ENCODE data around the gene ACIN1.

ACIN1 gene

DNA sequence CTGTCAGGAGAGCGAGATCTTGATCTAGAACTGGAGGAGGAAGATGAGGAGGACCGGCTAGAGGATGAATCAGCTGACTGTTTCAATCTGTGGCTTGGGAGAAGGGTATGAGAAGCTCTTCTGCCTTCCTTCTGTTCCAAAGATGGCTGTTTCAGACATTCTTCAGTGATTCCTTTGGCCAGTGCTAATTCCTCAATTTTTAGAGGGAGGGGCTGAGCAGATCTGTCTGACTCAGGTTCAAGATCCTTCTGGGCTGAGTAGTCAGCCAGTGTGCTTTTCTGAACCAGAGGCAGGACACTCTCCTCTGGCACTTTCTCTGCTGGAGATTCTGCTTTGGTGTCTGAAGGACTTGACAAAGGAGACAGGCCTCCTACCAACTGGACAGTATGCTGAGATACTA, 15.2 kb downstream of the ACIN1 start:
- DNase-seq (ENCODE audit: low read depth, low spot score), result peak; percentile 20

GRCh38 chr14:23078692-23079116, 16.2 kb downstream of the ACIN1 start:
- peak; percentile 74 for DNase-seq (ENCODE audit: low read depth, low spot score)

GRCh38 chr14:23077962-23078361, 17.0 kb downstream of the ACIN1 start:
- no peak for DNase-seq (ENCODE audit: low read depth, low spot score)

DNA sequence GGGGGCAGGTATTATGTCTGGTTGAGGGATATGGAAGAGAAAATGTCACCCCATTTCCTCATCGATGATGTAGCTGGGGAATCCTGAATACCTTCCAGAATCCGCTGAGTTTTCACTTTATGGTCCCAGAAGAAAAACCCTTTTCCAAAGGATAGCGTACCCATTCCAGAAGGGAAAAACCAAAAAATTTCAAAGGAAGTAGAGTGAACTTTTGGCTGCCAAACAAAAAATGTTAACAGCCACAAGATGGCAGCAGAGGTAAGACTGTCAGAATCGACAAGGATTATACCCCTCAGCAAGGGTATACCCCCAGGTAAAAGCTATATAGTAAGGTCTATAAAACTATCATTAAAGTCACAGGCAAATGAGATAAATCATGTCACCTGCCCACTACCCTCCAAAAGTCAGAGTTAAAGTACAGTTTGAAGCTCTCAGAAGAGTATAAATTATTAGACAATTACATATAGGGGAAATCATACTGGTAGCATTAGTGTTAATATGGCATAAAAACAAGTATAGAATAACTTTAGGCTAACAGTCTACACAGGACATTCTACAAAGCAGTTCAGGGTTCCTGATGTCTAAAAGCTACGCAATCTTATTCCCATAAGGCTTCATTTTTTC, 18.0 kb downstream of the ACIN1 start:
- peak; percentile 49 for DNase-seq (ENCODE audit: low read depth, low spot score)

- no peak for DNase-seq (ENCODE audit: low read depth, low spot score)
These were observed 20.0 kb downstream of the ACIN1 start for GRCh38 chr14:23074906-23075305.

- DNase-seq (ENCODE audit: low read depth, low spot score), result peak; percentile 22
These were observed 22.9 kb downstream of the ACIN1 start for GRCh38 chr14:23071921-23072539.

GRCh38 chr14:23071244-23071920, 23.6 kb downstream of the ACIN1 start:
- peak; percentile 95 for DNase-seq (ENCODE audit: low read depth, low spot score)

DNA sequence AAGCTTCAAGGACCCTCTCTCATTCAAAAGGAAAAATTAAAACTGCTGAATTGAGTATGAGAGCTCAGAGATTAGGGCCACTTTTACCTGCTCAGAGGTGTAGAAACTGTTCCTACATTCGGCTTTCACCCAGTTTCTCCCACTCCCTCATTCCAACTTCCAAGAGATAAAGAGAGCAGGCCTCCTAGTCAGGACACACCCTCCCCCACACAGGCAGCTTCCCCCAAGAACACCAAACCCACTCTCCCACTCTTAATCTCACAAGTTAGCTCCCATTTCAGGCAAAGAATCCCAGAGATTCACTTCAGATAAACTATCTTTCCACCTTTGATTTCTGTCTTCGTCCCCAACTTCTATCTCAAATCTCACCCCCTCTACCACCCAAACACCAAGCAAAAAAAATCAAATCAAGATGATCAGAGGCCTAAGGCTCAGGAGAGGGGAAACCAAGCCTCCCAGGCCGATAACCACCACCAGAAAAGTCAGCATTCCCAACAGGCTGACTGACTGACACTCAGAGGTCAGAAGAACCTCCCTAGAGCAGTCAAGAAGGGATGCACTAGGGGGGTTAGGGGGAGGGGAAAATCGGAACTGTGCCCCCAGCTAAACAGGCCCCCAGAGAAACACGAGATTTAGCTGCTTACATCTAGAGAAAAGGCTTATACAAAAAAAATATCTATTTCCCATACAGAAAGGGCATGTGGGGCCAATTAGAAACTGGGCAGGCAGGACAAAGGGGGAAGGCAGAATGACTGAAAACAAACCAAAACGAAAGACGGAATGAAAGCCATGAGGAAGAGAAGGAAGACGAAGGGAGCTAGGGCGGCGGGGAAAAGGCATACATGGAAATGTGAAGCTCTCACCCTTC, 24.4 kb downstream of the ACIN1 start:
- DNase-seq (ENCODE audit: low read depth, low spot score), result peak; percentile 21

- no peak for DNase-seq (ENCODE audit: low read depth, low spot score)
These were observed 25.5 kb downstream of the ACIN1 start for GRCh38 chr14:23069413-23069806.

- DNase-seq (ENCODE audit: low read depth, low spot score), result peak; percentile 94
These were observed 26.0 kb downstream of the ACIN1 start for GRCh38 chr14:23068789-23069412.

DNA sequence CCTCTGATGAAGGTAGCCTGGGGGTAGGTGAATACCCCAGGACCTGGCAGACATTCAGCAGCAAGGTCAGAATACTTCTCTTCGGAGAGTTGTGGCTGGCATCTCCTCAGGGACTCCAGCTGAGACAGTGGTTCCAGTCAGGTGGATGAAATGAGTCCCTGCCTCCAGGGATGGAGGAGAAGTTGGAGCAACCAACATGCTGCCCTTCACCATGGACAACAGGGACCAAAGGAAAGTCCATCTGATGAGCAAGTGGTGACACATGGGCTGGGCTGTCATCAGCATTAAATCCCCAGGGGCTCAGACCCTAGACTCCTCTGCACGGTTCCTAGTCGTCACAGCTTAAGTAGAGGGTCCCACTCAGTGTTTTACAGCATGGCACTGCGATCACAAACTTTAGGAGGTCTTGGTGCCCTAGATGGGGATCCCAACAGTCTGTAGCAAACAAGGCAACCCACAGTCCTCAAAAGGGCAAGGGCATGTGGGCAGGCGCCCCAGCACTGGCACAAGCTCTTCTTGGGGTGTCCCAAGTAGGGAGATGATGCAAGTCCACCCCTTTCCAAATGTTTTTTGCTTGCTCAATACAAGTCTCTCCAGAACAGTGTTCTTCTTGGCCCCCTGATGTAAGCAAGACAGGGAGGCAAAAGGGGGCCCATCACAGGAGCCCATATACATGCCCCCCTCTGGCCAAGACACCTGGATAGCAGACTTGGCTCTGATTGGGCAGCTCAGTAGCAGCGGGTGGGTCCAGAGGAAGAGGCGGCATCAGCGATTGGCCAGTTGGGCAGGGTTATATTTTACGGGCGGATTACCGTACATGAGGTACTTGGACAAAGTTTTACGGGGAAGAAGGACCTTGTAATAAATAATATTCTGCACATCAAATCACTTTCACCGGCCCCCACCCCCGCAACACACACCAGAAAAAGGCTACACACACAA, 26.8 kb downstream of the ACIN1 start:
- no peak for DNase-seq (ENCODE audit: low read depth, low spot score)

DNA sequence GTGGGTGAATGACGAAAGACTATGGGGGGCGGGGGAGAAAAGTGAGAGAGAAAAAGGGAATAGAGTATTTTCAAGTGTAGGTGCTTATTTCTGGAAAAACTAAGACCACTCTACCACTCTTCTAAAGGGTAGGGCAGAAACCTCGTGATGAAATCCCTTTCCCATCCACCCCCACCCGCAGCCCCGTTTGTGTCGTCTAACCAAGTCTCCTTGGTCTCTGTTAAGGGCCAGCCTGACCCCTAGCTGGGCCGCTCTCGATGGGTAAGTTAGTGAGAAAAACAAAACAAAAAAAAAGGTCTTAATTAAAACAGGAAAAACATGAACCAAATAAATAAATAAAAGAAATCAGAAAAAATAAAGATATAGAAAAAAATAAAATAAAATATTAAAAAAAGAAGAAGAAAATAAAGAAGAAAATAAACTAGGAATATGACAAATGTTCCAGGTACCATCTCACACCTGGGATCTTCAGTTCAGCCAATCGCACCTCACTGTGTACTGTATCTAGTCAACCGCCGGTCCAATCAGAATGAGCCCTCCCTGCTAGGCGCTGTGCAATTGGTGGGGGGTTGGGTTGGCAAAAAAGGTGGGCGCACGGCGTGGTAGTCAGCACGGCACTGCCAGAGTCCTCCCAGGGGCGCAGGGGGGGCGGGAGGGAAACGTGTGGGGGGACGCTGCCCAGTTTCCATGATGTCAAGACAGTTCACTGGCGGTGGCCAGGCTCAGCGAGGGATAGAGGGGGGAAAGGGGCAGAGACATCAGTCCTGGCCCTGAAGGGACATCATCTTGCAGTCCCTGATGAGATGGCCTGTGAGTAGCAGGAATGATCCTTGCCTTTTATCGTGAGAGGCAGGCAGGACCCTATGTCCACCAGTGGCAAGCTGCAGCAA, 27.8 kb downstream of the ACIN1 start:
- DNase-seq (ENCODE audit: low read depth, low spot score), result no peak

GRCh38 chr14:23066368-23066767, 28.6 kb downstream of the ACIN1 start:
- no peak for DNase-seq (ENCODE audit: low read depth, low spot score)

GRCh38 chr14:23063601-23064000, 31.3 kb downstream of the ACIN1 start:
- DNase-seq (ENCODE audit: low read depth, low spot score), result peak; percentile 0

DNA sequence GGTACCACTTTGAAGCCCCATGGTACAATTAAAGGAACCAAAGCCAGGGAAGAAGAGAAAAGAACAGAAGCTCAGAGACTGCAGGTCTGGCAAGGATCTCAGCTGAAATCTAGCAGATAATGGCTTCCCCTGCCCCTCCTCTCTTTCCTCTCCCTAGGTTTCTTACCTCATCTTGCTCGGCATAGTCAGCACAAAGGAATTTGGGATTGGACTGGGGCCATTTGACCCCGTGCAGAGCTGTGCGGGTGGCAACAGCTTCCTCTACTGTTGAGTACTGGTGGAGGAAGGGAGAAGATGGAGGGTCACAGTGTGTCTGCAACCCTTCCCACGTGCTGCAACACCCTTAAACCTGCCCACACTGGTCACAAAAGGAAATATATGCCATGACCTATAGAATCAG, 32.9 kb downstream of the ACIN1 start:
- DNase-seq (ENCODE audit: low read depth, low spot score), result peak; percentile 97

DNA sequence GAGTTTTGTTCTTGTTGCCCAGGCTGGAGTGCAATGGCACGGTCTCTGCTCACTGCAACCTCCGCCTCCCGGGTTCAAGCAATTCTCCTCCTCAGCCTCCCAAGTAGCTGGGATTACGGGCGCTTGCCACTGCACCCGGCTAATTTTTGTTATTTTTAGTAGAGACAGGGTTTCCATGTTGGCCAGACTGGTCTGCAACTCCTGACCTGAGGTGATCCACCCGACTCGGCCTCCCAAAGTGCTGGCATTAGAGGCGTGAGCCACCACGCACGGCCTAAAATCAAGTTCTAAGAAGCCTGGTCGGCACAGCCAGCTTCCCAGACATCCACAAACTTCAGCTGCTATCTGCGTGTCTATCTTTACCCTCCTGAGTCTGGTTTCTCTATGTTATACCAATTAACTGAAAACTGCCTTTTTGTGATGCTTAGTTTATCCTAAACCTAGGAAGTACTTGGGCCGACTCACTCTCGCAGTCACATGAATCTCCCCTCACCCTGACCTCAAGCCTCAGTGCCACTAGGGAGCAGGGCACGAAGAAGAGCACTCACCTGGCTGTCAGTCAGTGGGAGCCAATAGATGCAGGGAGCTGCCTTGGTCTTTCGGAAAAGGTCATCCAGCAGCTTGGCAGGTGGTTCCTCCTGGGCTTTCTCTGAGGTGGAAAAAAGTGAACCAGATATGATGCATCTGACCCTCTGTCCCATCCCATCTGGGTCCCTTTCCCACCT, 34.2 kb downstream of the ACIN1 start:
- DNase-seq (ENCODE audit: low read depth, low spot score), result no peak

DNA sequence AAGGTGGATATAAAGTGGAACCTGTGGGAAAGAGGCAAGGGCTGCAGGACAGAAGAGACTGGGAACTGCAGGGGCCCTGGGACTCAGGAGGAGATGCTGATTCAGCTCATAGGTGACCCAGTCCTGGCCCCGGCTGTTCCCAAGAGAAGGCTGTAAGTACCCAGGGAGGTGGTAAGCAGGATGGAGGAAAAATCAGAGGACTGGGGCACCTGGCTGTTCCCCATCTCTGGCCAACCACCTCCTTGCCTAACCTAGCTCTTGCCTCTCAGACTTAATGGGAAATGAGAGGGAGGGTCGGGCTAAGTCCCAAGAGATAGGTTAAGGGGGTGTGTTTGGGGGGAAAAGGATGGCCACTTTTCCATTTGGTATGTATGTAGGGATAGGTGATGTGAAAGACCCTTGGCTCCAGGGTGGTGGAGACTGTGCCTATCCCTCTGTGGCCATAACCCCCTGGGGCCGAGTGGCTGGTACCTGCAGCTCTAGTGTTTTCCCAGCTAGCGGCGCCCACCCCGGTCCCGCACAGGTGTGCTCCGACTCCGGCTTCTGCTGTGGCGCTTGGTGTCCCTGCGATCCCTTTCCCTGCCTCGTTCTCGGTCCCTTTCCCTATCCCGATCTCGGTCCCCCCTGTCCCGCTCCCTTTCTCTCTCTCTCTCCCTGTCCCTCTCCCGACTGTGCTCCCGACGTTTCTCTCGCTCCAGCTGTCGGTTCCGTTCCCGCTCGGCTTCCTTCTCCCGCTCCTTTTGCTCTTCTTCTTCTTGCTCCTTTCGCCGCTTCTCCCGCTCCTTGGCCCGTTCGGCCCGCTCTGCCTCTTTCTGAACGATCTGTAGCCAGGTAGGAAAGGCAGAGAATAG, 36.1 kb downstream of the ACIN1 start:
- DNase-seq (ENCODE audit: low read depth, low spot score), result no peak
